ENCODE measurements around the gene CNIH2. TPM values are rescaled to one million over a fixed set of nuclear protein-coding genes. Genes with fewer than 3 reads are reported as not detected.

Gene CNIH2
- polyA plus RNA-seq, 1 experiment: 1.2 TPM

DNA sequence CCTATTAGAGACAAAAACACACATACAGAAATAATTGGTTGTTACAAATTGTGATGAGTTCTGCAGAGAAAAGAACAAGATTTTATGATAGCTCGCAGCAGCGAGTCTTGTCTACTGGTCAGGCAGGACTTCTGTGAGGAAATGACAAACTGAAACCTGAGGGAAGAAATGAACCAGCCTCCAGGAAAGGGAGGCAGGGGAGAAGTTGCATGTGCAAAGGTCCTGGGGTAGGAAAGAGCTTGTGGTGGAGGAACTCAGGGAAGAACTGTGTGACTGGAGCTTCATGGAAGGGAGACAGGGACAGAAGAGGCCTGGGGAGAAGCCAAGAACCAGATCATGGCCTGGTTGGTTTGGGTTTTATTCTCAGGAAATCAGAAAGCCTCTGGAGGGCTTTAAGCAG is 18.8 kb upstream of the CNIH2 start:
- Histone ChIP-seq H3K4me3 (ENCODE audit: low read depth, low read length) (no peak overlapping the region), H3K36me3 (ENCODE audit: control insufficient read depth, insufficient read depth, low read length) (peaks cover 23% of the 10 kb centered on the region), H3K27me3 (ENCODE audit: control insufficient read depth, insufficient read depth, low read length) (no peaks in the 10 kb centered on the region)
- DNase-seq (ENCODE audit: low read depth): no peak
- TF ChIP-seq, protein P1, sequence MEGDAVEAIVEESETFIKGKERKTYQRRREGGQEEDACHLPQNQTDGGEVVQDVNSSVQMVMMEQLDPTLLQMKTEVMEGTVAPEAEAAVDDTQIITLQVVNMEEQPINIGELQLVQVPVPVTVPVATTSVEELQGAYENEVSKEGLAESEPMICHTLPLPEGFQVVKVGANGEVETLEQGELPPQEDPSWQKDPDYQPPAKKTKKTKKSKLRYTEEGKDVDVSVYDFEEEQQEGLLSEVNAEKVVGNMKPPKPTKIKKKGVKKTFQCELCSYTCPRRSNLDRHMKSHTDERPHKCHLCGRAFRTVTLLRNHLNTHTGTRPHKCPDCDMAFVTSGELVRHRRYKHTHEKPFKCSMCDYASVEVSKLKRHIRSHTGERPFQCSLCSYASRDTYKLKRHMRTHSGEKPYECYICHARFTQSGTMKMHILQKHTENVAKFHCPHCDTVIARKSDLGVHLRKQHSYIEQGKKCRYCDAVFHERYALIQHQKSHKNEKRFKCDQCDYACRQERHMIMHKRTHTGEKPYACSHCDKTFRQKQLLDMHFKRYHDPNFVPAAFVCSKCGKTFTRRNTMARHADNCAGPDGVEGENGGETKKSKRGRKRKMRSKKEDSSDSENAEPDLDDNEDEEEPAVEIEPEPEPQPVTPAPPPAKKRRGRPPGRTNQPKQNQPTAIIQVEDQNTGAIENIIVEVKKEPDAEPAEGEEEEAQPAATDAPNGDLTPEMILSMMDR (IDR thresholded peaks at IDR 0.05; ENCODE audit: insufficient read depth, low read depth, low read length): no peak
- ChIA-PET CTCF (interaction anchor here (0.6 to 1.6 kb wide), 4 partner anchors 12 to 310 kb away, joined by 3 to 7 read pairs (median 4); no protein-coding TSS in a partner anchor), POLR2A (no interaction called here)

DNA sequence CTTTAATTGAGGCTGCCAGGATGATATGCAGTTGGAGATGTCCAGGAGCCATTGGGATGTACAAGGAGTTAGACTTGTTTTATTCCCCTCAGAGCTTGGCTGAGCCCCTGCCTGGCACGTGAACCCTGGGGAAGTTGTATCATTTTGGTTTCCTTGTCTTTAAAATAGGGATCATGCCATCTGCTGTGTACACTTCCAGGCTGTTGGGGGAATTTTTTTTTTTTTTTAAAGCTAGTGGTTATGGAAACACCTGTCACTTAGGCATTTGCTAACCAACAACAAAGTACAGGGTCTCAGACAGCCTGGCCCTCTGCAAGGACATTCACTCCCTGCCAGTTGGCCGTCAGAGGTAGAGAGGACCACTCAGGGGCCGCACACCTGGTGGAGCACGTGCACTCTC is 18.0 kb upstream of the CNIH2 start:
- Histone ChIP-seq H3K27me3 (ENCODE audit: control insufficient read depth, insufficient read depth, low read length) (no peaks in the 10 kb centered on the region), H3K4me3 (ENCODE audit: low read depth, low read length) (no peak overlapping the region), H3K36me3 (ENCODE audit: control insufficient read depth, insufficient read depth, low read length) (peaks cover 27% of the 10 kb centered on the region)
- ChIA-PET CTCF (interaction anchor here (0.9 to 1.6 kb wide), 3 partner anchors 23 to 52 kb away, joined by 3 to 4 read pairs (median 4); no protein-coding TSS in a partner anchor), POLR2A (no interaction called here)
- DNase-seq (ENCODE audit: low read depth): no peak
- TF ChIP-seq, protein P1 (IDR thresholded peaks at IDR 0.05; ENCODE audit: insufficient read depth, low read depth, low read length): no peak

DNA sequence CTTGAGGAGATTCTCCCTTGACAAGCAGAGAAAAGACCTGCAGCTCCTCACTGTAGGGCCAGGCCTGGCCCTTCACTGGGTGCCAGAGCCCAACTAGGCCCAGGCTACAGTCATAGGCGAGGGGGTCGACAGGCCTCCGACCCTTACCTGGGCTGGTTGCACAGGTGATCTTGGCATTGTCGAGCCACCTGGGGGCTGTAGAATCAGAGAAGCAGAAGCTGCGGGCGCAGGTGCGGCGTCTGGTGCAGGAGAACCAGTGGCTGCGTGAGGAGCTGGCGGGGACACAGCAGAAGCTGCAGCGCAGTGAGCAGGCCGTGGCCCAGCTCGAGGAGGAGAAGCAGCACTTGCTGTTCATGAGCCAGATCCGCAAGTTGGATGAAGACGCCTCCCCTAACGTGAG is 16.4 kb upstream of the CNIH2 start:
- no peaks in the 10 kb centered on the region for H3K27me3 ChIP-seq (ENCODE audit: control insufficient read depth, insufficient read depth, low read length)
- DNase-seq (ENCODE audit: low read depth): no peak
- peaks cover 37% of the 10 kb centered on the region for H3K36me3 ChIP-seq (ENCODE audit: control insufficient read depth, insufficient read depth, low read length)
- H3K4me3 ChIP-seq (ENCODE audit: low read depth, low read length): no peak overlapping the region
- TF ChIP-seq, protein P1 (IDR thresholded peaks at IDR 0.05; ENCODE audit: insufficient read depth, low read depth, low read length): no peak
- ChIA-PET CTCF (interaction anchor here (1.5 to 2.1 kb wide), 2 partner anchors 39 to 193 kb away, joined by 3 to 7 read pairs; no protein-coding TSS in a partner anchor), POLR2A (no interaction called here)

DNA sequence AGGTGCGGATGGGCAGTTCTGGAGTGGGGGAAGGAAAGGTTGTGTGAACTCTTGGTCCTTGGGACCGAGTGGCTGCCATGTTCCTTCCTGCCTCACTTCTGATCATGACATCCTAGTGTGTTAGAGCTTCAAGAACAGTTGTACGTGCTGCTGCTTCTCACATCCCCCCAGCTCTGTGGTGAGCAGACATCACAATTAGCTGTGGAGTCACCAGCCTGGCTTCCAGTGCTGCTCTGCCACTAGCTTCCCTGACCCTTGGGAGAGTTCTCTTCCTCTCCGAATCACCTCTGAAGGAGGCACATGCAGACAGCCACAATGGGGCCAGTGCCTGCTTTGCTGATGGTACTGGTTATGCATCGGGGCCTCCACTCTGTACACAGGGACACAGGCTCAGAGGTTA is 15.8 kb upstream of the CNIH2 start:
- H3K36me3 ChIP-seq (ENCODE audit: control insufficient read depth, insufficient read depth, low read length): peaks cover 39% of the 10 kb centered on the region
- TF ChIP-seq, protein P1 (IDR thresholded peaks at IDR 0.05; ENCODE audit: insufficient read depth, low read depth, low read length): no peak
- H3K4me3 ChIP-seq (ENCODE audit: low read depth, low read length): no peak overlapping the region
- no peak for DNase-seq (ENCODE audit: low read depth)
- no peaks in the 10 kb centered on the region for H3K27me3 ChIP-seq (ENCODE audit: control insufficient read depth, insufficient read depth, low read length)
- CTCF ChIA-PET: interaction anchor here (1.3 to 2.1 kb wide), 3 partner anchors 21 to 193 kb away, joined by 3 to 7 read pairs (median 4); no protein-coding TSS in a partner anchor
- POLR2A ChIA-PET: no interaction called here

DNA sequence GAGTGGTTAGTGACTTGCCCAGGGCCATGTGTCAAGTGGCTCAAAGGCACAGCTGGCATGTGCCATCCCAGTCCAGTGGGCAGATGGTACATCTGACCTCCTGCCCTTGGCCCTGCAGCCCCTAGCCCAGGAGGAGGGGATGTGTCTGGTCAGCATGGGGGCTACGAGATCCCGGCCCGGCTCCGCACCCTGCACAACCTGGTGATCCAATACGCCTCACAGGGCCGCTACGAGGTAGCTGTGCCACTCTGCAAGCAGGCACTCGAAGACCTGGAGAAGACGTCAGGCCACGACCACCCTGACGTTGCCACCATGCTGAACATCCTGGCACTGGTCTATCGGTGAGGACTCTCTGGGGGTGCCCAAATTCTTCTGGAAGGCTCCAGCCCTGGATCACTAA is 15.3 kb upstream of the CNIH2 start:
- DNase-seq (ENCODE audit: low read depth): no peak
- CTCF ChIA-PET: interaction anchor here (1.3 to 2.1 kb wide), 3 partner anchors 20 to 194 kb away, joined by 4 to 7 read pairs (median 5); no protein-coding TSS in a partner anchor
- TF ChIP-seq, protein P1 (IDR thresholded peaks at IDR 0.05; ENCODE audit: insufficient read depth, low read depth, low read length): no peak
- H3K36me3 ChIP-seq (ENCODE audit: control insufficient read depth, insufficient read depth, low read length): peaks cover 39% of the 10 kb centered on the region
- no peaks in the 10 kb centered on the region for H3K27me3 ChIP-seq (ENCODE audit: control insufficient read depth, insufficient read depth, low read length)
- H3K4me3 ChIP-seq (ENCODE audit: low read depth, low read length): no peak overlapping the region
- POLR2A ChIA-PET: no interaction called here

Data from BJ (cell line).